ENCODE measurements around the gene IL34.

DNA sequence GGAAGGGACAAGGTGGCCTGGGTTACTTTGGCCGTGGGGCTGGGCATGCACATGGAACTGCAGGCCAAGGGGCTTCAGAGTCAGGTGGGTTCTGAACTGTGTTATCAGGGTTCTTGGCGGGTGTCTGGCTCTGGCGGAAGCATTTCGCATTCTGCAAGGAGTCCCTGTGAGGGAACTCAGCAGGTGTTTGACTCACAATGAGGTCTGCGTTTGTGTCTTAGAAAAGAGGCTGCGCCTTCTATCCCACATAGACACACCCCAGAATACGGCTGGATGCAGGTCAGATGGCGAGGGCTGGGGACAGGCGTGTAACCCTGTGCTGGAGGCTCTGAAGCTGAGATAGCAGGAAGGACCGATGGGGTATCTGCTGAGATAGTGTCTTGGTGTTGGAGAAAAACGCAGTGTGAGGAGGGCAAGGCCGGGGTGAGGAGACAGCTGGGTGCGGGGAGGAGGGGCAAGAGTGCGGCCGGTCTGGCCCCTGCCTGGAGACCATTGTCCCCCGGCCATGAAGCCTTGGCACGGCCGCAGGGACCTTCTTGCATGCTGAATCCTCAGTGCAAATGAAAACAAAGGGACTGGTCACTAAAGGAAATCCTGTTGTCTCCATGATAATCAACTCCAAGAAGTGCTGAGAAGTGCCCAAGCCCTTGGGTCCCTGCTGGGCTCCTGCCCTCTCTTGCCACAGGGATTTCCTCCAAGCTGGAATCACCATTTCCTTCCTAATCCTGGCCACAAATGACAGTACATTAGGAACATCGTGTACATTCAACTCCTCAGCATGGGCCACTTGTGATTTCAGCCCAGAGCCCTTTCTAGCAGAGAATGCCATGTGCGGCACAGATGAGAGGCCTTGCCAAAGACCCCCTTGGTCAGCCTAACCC lies 62.2 kb downstream of the IL34 start:
- no peak for TF ChIP-seq POLR2A (IDR thresholded peaks at IDR 0.05)
- no peak for TF ChIP-seq POLR2AphosphoS5 (IDR thresholded peaks at IDR 0.05)
